Mesothelial cell of epicardium (in vitro differentiated cells): ENCODE measurements around the gene PLEKHJ1. TPM values are rescaled to one million over a fixed set of nuclear protein-coding genes. Genes with fewer than 3 reads are reported as not detected.

Experiments used
- DNase-seq, 2 experiments: peaks; one replicate each; pipeline ENCODE4 v3.0.0; 2021; ENCODE audit warnings: low spot score in 2 of 2; ENCODE audit not compliant: unreplicated experiment in 2 of 2
- H3K27ac Mint-ChIP-seq: 2 replicates; pipeline ENCODE4 v1.8.0; 2021; ENCODE audit warnings: mixed read lengths
- H3K27me3 Mint-ChIP-seq: 2 replicates; pipeline ENCODE4 v1.8.0; 2021; ENCODE audit warnings: low read depth, mixed read lengths
- H3K36me3 Mint-ChIP-seq: 2 replicates; pipeline ENCODE4 v1.8.0; 2021; ENCODE audit warnings: mixed read lengths
- H3K4me1 Mint-ChIP-seq: 2 replicates; pipeline ENCODE4 v1.8.0; 2021; ENCODE audit warnings: mixed read lengths
- H3K4me3 Mint-ChIP-seq: 2 replicates; pipeline ENCODE4 v1.8.0; 2021; ENCODE audit warnings: mild to moderate bottlenecking, moderate library complexity, mixed read lengths
- H3K9me3 Mint-ChIP-seq: 2 replicates; pipeline ENCODE4 v1.8.0; 2021; ENCODE audit warnings: mixed read lengths
- total RNA-seq: library from RNA; stranded (reverse); gene quantifications from 3 replicates; pipeline ENCODE4 v1.2.1, GENCODE V29; 2021
- TF ChIP-seq, protein P1 (sequence below): fragments of 200-600 bp; sonication (generic); IDR thresholded peaks from one replicate; pipeline ENCODE4 v1.5.0; 2021; ENCODE audit warnings: antibody characterized with exemption; ENCODE audit not compliant: unreplicated experiment

PLEKHJ1 gene
- total RNA-seq, 1 donor from 2014 or later: 73.4 TPM

DNA sequence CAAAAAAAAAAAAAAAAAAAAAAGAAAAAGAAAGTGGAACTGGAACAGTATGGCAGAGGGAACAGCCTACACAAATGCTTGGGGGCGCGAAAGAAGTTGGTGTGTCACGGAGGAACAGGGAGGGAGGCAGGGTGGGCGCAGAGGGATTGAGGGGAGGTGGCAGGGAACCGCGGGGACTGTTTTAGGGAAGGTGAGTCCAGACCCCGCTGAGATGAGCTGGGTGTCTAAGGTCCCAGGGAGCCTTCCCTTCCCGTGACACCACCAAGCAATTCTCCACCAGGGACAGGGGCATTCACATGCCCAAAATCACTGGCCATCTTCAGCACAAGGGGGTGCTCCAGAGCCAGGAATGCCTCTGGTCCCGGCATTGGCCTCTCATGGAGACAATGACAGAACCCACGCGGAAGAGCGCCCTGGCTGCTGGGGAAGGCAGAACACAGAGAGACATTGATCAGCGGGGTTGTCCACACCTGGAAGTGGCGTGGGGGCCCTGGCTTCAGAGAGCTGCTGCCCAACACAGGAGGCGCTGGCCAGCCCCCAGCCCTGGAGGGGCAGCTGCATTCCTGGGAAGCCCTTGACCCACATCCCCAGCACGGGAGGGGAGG, 38.9 kb upstream of the PLEKHJ1 start:
- Mint-ChIP-seq H3K9me3 (no peaks in the 10 kb centered on the region), H3K27ac (peak overlapping the region; percentile 59), H3K36me3 (peaks cover 13% of the 10 kb centered on the region), H3K27me3 (no peaks in the 10 kb centered on the region), H3K4me1 (peaks cover 22% of the 10 kb centered on the region), H3K4me3 (no peak overlapping the region)
- peak in 1 of 2 experiments; percentile 57 for DNase-seq
- TF ChIP-seq, protein P1, sequence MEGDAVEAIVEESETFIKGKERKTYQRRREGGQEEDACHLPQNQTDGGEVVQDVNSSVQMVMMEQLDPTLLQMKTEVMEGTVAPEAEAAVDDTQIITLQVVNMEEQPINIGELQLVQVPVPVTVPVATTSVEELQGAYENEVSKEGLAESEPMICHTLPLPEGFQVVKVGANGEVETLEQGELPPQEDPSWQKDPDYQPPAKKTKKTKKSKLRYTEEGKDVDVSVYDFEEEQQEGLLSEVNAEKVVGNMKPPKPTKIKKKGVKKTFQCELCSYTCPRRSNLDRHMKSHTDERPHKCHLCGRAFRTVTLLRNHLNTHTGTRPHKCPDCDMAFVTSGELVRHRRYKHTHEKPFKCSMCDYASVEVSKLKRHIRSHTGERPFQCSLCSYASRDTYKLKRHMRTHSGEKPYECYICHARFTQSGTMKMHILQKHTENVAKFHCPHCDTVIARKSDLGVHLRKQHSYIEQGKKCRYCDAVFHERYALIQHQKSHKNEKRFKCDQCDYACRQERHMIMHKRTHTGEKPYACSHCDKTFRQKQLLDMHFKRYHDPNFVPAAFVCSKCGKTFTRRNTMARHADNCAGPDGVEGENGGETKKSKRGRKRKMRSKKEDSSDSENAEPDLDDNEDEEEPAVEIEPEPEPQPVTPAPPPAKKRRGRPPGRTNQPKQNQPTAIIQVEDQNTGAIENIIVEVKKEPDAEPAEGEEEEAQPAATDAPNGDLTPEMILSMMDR: peak; percentile 35

DNA sequence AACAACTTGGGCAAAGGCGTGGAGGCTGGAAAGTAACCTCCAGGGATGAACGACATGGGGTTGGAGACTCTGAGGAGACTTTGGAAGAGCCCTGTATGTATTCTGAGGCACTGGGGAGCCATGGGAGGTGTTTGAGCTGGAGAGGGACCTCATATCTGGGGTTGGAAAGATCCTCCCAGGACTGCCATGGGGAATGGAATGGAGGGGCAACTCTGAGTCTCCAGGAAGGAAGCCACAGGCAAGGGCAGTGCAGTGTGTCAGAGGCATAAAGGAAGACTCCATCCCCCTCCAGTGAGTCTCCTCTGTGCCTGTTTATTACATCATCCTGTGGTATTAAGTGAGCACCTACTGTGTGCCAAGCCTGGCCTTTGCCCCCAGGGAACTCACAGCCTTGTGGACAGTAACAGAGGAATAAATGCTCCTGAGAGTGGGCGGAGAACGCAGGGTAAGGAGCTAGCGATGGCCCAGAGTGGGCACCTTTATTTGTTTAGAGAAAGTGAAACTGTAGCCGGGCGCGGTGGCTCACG, 38.1 kb upstream of the PLEKHJ1 start:
- Mint-ChIP-seq H3K27me3 (no peaks in the 10 kb centered on the region), H3K27ac (peak overlapping the region; percentile 90), H3K4me1 (peaks cover 22% of the 10 kb centered on the region), H3K4me3 (peak overlapping the region; percentile 55), H3K9me3 (no peaks in the 10 kb centered on the region), H3K36me3 (peaks cover 13% of the 10 kb centered on the region)
- TF ChIP-seq, protein P1: no peak
- DNase-seq: no peak

DNA sequence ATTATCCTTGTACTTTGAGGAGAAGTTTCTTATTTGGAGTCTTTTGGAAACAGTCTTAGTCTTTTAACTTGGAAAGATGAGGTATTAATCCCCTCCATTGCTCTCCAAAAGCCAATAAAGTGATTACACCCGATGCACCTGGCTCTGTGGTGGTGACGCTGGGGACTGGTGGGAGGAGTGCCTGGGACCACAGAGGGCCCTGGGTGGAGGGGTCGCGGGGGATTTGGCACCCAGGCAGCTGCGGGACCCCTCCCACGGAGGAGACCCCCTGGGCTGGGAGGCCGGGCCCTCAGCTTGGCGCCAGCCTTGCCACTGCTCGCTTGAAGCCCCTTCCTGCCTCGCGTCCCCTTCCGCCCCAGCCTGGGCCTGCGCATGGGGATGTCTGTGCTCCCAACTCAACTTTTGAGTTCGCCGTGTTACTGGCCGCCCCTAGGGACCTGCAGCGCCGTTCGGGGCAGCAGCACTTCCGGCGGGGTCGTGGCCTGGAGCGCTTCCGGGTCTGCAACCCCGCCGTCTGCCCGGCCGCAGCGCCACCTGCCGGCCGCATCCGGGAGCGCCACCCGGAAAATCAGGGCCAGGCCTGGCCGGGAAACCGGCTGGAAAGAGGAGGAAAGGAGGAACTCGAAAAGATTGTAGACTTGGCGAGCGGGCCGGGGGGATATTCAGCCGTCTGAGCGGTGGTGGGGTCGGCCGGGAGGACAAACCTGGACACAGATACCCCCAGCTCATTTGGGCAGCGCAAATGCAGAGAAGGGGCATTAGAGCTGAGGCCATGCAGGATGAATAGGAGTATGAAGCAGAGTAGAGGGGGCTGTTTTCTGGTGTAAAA, 37.4 kb upstream of the PLEKHJ1 start:
- Mint-ChIP-seq H3K36me3 (peaks cover 13% of the 10 kb centered on the region), H3K9me3 (no peaks in the 10 kb centered on the region), H3K4me1 (peaks cover 22% of the 10 kb centered on the region), H3K27ac (peak overlapping the region; percentile 90), H3K4me3 (peak overlapping the region; percentile 55), H3K27me3 (no peaks in the 10 kb centered on the region)
- TF ChIP-seq, protein P1: peak; percentile 100
- peak; percentile 64 to 92 for DNase-seq

DNA sequence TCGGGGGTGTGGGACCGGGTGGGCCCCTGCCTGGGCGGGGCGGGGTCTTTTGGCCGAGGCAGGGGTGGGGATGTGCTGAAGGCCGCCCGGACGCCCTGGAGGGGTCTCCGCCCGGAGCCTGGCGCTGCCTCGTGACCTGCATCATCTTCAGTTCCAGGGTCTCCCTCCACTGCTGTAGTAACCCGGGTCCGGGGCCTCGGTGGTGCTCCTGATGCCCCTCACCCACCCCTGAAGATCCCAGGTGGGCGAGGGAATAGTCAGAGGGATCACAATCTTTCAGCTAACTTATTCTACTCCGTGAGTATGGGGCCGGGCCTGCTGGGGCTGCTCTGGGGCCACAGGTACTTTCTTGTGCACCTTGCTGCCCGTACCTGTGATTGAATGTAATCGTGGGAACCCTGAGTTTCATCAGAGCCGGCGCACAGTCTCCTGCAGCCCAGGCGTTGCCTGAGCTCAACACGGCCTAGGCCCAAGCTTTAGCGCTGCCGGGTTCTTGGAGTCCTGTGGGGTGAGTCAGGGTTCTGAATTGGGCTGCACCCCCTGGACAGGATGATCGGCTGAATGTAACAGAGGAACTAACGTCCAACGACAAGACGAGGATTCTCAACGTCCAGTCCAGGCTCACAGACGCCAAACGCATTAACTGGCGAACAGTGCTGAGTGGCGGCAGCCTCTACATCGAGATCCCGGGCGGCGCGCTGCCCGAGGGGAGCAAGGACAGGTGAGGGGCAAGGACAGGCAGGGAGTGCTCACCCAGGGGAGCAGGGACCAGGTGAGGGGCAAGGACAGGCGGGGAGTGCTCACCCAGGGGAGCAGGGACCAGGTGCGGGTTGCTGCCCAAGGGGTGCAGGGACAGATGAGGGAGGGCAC, 35.3 kb upstream of the PLEKHJ1 start:
- DNase-seq: no peak
- H3K36me3 Mint-ChIP-seq: peaks cover 13% of the 10 kb centered on the region

More for the DNA sequence above, 35.3 kb upstream of the PLEKHJ1 start:
- peaks cover 32% of the 10 kb centered on the region for H3K4me1 Mint-ChIP-seq
- H3K4me3 Mint-ChIP-seq: peak overlapping the region; percentile 88
- TF ChIP-seq, protein P1: no peak
- no peaks in the 10 kb centered on the region for H3K9me3 Mint-ChIP-seq
- peak overlapping the region; percentile 93 for H3K27ac Mint-ChIP-seq
- H3K27me3 Mint-ChIP-seq: no peaks in the 10 kb centered on the region
